ENCODE data around the gene MIA2.
"Not testable (repeated sequence)": the region's sequence is repeated elsewhere in the genome, so short reads cannot be mapped to it uniquely, and the experiment has no call there.

MIA2 gene

GRCh38 chr14:39229601-39230110, 4.1 kb upstream of the MIA2 start:
- DNase-seq (ENCODE audit: low read depth in 2 of 3, low spot score in 2 of 3) = no peak

GRCh38 chr14:39230416-39231035, 3.2 kb upstream of the MIA2 start:
- DNase-seq (ENCODE audit: low read depth in 2 of 3, low spot score in 2 of 3) = no peak

GRCh38 chr14:39231751-39232553, 1.8 kb upstream of the MIA2 start:
- DNase-seq (ENCODE audit: low read depth in 2 of 3, low spot score in 2 of 3) = not testable (repeated sequence)

GRCh38 chr14:39232554-39233415, 930 bp upstream of the MIA2 start:
- no peak for DNase-seq (ENCODE audit: low read depth in 2 of 3, low spot score in 2 of 3)

GRCh38 chr14:39234986-39235385, 1.3 kb downstream of the MIA2 start:
- DNase-seq (ENCODE audit: low read depth in 2 of 3, low spot score in 2 of 3) = not testable (repeated sequence)

- DNase-seq (ENCODE audit: low read depth in 2 of 3, low spot score in 2 of 3) = not testable (repeated sequence)
Measured at GRCh38 chr14:39235466-39235865, 1.8 kb downstream of the MIA2 start.

- DNase-seq (ENCODE audit: low read depth in 2 of 3, low spot score in 2 of 3) = no peak
Measured at GRCh38 chr14:39240769-39241168, 7.1 kb downstream of the MIA2 start.

GRCh38 chr14:39241637-39242036, 7.9 kb downstream of the MIA2 start:
- no peak for DNase-seq (ENCODE audit: low read depth in 2 of 3, low spot score in 2 of 3)

- no peak for DNase-seq (ENCODE audit: low read depth in 2 of 3, low spot score in 2 of 3)
Measured at GRCh38 chr14:39243831-39244230, 10.1 kb downstream of the MIA2 start.

GRCh38 chr14:39246618-39247017, 12.9 kb downstream of the MIA2 start:
- no peak for DNase-seq (ENCODE audit: low read depth in 2 of 3, low spot score in 2 of 3)

- DNase-seq (ENCODE audit: low read depth in 2 of 3, low spot score in 2 of 3) = no peak
Measured at GRCh38 chr14:39247256-39247655, 13.5 kb downstream of the MIA2 start.

GRCh38 chr14:39251547-39251946, 17.8 kb downstream of the MIA2 start:
- no peak for DNase-seq (ENCODE audit: low read depth in 2 of 3, low spot score in 2 of 3)

- not testable (repeated sequence) for DNase-seq (ENCODE audit: low read depth in 2 of 3, low spot score in 2 of 3)
Measured at GRCh38 chr14:39257388-39257787, 23.7 kb downstream of the MIA2 start.

GRCh38 chr14:39258782-39259545, 25.2 kb downstream of the MIA2 start:
- DNase-seq (ENCODE audit: low read depth in 2 of 3, low spot score in 2 of 3) = no peak

GRCh38 chr14:39260161-39260560, 26.4 kb downstream of the MIA2 start:
- DNase-seq (ENCODE audit: low read depth in 2 of 3, low spot score in 2 of 3) = not testable (repeated sequence)

GRCh38 chr14:39262214-39262613, 28.5 kb downstream of the MIA2 start:
- not testable (repeated sequence) for DNase-seq (ENCODE audit: low read depth in 2 of 3, low spot score in 2 of 3)

GRCh38 chr14:39264057-39264456, 30.3 kb downstream of the MIA2 start:
- DNase-seq (ENCODE audit: low read depth in 2 of 3, low spot score in 2 of 3) = no peak

GRCh38 chr14:39264558-39264957, 30.8 kb downstream of the MIA2 start:
- no peak for DNase-seq (ENCODE audit: low read depth in 2 of 3, low spot score in 2 of 3)

- DNase-seq (ENCODE audit: low read depth in 2 of 3, low spot score in 2 of 3) = no peak
Measured at GRCh38 chr14:39265033-39265432, 31.3 kb downstream of the MIA2 start.

GRCh38 chr14:39265806-39266524, 32.2 kb downstream of the MIA2 start:
- no peak for DNase-seq (ENCODE audit: low read depth in 2 of 3, low spot score in 2 of 3)

All from activated CD8-positive, alpha-beta memory T cell treated with anti-CD3 and anti-CD28 coated beads for 48 hours (primary cell).